Stimulated activated CD8-positive, alpha-beta memory T cell treated with anti-CD3 and anti-CD28 coated beads, Interleukin-2, amount 100 ng/mL, for 1 hour (primary cell): Measurements from ENCODE around the gene NOTUM.

Experiments used
- DNase-seq, 2 donors: peaks; one replicate each; pipeline ENCODE4 v3.0.0-alpha.2; 2020; ENCODE audit warnings: low read depth in 2 of 2

NOTUM gene

DNA sequence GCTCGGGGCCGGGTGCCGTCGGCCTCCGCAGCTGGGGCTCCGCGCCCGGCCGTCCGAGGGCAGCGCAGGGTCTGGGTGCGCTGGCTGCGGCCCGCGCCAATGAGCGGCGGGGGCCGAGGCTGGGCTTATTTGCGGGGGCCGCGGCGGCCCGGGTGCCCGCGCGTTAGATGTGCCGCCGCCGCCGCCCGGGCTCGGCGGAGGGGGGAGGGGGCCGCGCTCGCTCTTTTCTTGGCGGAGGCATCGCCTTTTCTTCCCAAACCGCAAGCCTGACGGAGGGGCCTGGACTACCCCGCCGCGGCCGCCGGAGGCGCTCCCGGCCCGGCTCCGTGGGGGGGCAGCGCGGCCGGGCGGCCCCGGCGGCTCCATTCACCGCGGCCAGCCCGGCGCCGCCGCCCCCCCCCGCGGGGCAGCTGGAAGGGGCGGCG lies at the start of gene NOTUM:
TSS of gene NOTUM (minus strand) at position 101 of the 425 bp plus-strand sequence. CDS start 278 bp downstream, outside the sequence.
- DNase-seq = no peak

DNA sequence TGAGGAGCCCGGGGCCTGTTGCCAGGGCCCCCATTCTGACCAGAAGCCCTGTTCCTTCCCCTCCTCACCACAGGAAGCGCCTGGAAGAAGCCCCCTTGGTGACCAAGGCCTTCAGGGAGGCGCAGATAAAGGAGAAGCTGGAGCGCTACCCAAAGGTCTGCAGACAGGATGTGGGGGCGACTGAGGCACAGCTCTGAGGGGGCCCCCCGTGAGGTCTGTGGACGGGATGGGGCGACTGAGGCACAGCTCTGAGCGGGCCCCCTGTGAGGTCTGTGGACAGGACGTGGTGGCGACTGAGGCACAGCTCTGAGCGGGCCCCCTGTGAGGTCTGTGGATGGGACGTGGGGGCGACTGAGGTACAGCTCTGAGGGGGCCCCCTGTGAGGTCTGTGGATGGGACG lies 48.4 kb upstream of the NOTUM start:
- DNase-seq = no peak

DNA sequence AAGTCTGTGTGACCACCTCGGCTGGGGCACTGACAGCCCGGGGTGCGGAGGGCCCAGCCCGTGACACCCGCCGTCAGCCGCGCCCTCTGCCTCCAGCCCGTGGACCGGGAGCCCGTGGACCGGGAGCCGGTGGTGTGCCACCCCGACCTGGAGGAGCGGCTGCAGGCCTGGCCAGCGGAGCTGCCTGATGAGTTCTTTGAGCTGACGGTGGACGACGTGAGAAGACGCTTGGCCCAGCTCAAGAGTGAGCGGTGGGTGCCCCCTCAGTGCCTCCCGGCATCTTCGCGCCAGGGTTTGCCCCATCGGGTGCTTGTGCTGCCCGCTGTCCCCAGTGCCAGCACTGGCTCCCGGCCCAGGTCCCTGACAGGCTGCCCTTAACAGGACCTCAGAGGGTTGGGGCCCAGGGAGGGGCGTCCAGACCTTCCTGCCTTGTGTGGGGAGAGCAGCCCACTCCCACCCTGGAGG lies 48.0 kb upstream of the NOTUM start:
- no peak for DNase-seq

DNA sequence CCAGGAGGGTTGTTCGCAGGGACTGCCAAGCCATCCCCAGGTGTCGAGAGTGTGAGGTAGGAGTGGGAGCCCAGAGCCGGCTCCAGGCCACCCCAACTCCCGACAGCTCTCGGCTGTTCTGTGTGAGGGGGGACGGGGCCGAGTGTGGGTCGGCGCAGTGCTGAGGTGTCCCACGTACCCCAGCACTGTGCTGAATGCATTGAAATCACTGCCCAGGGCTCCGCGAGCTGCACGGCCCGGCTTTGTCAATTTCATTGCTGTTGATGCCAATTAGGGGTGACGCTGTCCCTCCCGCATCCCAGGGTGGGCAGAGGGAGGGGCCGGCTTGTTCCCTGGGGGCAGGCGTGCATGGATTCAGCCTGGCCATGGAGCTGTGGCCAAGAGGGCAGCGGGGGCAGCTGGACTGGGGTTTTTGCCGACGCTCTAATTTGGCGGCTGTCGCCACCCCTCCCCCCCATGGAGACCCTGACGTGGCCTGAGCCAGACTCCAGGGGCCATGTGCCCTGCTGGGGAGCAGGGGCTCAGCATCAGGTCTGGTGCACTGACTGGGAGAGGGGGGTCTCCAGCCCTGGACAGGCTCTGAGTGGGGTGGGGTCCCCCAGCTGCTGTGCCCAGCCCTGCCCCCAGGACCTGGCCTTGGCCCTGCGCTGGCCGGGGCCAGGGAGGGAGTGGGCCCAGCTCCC lies 47.4 kb upstream of the NOTUM start:
- DNase-seq = no peak

DNA sequence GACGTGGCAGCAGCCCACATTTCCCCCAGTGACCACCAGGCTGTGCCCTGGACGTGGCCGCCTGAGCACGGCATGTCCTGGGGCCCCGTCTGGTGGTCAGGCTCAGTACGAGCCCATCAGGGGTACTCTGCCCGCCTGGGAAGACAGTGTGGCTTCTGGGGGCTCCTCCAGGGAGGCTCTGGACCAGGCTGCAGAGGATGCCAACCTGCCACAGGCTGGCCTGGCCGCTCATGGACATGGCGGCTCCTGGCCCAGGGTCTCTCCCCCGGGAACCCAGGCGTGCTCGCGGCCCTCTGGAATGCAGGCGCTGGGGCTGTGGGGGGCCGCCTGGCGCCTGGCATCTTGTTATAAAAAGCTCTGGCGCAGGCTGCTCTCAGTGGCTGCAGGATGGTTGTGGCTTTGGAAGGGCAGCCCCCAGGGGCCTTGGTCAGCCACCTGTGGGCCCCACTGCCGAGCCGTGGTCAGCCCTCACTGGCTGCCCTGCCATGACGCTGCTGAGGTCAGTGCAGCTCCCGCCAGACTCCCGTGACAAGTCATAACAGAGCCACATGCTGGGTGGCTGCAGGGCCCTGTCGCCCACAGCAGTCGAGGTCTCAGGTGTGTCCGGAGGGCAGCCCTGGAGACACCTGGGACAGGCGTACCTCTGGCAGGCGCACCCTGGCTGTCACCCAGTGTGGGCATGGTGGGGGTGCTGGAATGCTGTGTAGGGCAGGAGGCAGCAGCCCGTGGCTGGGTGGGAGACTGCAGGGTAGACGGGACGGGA lies 46.7 kb upstream of the NOTUM start:
- no peak for DNase-seq

DNA sequence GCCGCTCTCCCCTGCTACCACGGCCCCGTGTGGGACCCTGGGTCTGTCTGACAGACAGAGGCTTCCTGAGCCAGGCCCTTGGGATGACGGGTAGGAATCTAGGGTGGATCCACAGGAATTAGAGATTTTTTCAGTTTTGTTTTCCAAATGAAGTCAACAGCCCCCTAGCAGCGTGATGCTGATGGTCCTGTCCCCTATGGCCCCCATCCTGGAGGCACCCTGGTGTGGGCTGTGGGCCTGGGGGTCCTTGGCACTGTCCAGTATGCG lies 46.2 kb upstream of the NOTUM start:
- DNase-seq = no peak

GRCh38 chr17:82006468-82007227 lies 45.7 kb upstream of the NOTUM start:
- DNase-seq = no peak

GRCh38 chr17:82005701-82006348 lies 44.8 kb upstream of the NOTUM start:
- no peak for DNase-seq

DNA sequence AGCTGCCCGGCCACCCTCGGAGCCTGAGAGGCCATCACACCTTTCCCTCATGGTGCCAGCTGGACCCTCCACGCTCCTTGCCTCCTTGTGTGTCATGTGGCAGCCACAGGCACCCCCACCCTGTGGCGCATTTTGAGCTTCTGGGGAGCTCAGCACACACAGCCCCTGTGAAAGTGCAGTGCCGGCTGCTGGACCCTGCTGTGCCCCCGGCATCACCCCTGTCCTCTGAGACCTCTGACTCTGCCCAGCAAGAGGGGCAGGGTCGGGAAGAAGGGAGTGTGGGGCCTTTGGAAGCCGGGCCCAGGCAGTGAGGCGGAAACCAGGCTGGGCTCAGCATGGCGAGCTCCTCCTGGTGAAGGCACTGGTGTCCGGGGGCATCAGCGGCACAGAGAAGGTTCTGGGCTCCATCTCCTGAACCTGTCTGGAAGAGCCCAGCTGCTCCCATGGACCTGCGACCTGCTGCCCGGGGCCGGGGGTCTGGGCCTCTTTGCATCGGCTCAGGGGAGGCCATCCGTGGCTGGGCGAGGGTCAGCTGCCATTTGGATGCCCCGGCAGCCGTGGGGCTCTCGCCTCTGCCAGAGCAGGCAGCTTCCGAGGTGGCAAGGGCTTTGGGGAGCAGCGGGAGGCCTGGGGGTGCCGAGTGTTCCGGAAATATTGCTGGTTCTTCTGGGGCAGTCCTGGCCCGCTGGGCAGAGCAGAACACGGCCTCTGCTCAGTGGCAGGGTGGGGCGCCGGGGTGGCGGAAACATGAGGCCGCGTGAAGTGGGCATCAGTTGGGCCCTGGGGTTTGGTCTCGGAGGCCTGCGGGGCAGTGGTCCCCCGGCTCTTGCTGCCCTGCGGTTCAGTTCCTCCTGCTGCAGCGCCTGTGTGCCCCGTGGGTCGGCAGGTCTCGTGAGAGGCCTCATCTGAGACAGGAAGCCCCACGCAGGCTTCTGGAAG lies 43.8 kb upstream of the NOTUM start:
- DNase-seq = no peak

DNA sequence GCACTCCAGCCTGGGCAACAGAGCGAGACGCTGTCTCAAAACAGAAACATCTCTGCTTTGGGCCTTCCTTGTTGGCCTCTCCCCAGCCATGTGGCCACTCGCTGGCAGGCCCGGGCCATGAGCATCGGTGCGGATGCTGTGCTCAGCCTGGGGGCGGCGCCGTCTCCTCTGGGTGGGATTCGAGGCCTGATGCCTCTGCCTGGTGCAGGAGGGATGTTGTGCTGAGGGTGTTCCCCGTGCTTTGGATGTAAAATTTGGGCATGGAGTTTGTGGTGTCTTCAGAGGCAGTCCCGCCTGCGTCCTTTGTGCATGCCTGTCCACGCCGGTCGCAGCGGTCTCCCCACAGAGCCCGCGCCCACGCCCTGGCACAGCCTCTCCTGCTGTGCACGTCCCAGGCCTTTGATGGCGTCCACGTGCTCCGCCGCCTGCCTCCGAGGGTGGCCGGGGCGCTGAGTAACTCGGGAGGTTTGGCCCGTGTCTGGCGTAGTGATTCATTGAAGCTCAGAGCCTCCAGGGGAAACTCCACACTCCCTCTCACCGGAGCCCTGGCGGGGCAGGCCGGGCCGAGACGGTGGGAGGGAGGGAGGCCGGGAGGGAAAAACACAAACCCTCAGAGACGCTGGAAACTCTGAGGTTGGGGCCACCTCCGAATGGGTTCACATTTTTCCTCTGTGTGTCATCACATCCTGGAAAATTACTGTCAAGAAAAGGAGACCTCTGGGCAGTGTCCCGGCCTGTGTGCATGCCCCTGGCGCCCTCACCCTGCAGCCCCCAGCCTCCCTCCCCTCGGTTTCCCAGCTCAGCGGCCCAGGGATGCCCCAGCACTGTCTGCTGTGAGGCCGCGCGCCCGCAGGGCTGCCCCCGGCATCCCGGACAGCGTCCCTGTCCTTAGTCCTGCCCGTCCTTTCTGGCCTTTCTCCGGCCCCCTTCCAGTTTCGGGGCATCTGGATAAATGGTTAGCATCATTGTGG lies 42.7 kb upstream of the NOTUM start:
- no peak for DNase-seq

- no peak for DNase-seq
These were observed 40.6 kb upstream of the NOTUM start for GRCh38 chr17:82001571-82002056.

DNA sequence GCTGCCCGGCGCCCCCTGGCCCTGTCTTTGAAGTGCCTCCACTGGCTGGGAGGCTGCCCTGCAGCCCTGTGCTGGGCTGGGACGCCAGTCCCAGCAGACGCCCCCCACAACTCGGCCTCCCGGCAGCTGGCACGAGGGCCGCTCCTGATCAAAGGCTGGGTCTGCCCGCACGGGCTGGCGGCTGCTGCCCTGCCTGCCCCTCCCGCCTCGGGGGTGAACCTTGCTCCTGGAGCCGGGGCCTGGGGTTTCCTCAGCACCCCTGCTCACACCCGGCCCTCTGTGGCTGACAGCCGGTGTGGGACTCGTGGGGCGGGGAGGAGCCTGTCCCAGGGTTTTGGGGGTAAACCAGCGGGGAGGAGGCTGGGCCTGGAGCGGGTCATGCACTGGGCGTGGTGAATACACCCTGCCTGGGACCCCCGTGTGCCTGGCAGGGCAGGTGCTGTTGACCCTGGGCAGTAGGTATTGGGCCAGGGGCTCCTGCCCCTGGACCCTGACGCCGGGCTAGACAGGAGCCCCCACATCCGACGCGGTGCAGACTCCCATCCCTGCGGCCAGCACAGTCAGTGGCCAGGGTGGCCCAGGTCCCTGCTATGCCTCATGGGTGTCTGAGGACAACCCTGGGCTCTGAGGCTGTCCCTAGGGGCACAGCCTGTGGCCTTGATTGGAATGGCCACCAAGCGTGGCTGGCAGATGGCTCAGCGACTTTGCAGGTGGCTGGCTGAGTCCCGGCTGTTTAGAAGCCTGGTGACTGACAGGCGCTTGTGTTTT lies 40.0 kb upstream of the NOTUM start:
- DNase-seq = no peak

DNA sequence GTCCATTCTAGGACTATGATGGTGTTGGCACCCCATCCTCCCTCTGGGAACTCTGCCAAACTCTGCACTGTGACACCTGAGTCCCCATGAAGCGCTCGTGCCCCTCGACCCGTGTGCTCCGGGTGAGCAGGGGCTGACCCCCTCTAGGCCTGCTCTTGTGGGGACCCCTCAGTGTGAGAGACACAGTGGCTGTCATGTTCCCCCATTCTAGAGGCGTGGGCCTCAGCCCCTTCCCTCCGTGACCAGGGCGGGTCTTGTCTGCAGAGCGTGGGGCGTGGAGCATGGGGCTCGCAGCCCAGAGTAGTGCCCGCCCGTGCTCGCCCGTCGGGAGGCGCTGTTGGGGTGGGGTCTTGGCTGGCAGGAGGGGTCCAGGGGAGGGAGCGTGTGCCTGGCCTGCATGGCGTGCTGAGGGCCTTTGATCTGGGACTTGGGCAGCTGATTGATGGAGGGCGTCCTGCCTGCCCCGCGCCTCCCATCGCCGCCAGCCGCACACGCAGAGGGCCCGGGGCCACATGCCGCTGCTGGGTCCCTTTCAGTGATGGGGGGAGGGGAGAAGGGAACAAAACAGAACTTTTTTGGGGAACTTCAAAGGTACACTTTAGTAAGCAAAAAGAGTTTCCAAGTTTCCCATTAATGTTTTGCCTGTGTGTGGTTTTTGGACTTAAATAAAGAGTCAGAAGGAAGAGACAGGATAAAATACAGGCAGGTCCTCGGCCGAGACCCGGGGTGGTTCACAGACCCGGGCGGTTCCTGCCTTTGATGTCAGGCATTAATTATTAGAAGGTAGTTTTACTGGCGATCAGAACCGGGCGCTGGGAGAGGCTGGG lies 39.2 kb upstream of the NOTUM start:
- no peak for DNase-seq

- DNase-seq = no peak
These were observed 38.6 kb upstream of the NOTUM start for GRCh38 chr17:81999587-81999975.

DNA sequence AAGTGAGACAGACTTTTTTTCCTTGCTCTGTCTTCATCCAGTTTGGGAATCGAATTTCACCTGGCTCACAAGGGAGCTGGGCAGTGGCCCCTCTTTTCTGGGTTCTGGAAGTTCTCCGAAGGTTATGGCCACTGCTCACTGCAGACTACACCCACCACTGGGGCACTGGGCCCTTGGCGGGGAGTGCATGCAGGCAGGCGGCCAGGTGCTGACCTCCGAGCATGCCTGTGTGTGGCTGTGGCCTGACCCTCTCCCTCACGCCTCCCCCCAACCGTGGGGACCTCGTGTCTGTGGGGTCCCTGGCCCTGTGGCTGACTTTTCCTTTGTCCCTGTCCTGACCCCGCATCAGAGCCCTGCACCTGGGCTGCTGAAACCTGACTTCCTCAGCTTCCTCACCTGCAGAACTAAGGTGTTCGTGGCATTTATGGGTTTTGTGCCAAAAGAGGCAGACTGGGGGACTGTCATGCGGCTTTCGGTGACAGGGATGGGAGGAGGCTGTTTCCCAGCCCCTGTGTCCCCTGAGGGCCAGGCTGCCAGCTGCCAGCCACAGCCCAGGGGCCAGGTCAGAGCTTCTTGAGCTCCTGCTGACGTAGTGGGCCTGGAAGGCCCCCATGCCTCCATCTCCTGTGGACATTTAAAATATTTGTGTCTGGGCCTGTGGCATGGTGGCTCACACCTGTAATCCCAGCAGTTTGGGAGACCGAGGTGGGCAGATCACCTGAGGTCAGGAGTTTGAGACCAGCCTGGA lies 37.9 kb upstream of the NOTUM start:
- no peak for DNase-seq

DNA sequence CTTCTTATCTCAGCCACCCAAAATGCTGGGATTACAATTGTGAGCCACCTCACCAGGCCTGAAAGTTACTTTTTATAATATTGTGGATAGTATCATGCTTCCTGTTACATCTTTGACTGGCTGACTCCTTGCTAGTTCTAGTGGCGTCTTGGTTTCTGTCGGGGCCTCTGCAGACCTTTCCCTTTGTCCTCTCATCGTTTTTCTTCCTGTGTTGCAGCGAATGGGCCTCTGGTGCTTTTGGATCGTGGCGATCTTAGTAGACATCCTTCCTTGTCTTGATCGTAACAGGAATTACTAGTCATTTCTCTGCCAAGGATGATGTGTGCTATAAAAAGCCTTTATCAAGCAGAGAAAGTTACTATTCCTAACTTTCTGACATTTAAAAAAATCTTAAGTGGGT lies 37.2 kb upstream of the NOTUM start:
- no peak for DNase-seq

DNA sequence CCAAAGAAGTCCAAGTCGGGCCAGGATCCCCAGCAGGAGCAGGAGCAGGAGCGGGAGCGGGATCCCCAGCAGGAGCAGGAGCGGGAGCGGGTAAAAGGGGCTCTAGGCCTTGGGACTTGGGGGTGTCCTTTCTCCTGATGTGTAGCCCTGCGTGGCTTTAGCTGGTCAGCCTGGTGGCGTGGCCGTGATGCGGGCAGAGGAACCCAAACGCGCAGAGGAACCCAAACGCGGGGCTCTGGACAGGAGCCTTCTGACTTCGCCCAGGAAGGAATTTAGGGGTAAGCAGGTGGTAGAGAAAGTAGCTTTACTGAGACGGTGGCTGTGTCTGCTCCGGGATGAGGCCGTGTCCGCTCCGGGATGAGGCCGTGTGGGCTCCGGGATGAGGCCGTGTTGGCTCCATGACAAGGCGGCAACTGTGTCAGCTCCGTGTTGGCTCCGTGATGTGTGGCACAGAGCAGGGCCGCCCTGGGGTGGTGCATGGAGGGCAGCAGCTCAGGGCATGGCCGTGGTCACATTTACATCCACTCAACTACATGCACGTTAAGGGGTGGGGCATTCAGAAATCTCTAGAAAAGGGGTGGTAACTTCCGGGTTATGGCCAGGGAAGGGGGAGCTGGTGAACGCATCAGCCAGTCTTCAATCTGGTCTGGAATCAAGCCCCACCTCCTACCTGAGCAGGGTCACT lies 35.9 kb upstream of the NOTUM start:
- no peak for DNase-seq
